ENCODE data around the gene PDE9A.

DNA sequence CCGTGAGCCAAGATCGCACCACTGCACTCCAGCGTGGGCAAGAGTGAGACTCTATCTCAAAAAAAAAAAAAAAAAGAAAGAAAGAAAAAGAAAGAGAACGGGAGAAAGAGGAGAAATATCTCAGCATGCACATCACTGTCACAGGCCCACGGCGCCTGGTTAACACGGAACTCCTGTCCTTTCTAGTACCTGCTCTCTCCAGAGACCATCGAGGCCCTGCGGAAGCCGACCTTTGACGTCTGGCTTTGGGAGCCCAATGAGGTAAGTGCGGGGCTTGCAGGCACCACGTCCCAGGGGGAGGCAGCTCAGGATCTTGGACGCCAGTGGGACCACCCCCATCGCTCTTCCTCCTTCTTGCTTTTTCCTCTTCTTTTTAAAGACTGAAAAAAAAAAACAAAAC, 100.4 kb downstream of the PDE9A start:
- TF ChIP-seq CTCF (IDR thresholded peaks at IDR 0.05; ENCODE audit: extremely low read depth in 1 of 2, insufficient read depth in 1 of 2, low read depth in 1 of 2, low read length in 2 of 2): no peak
- no peak for TF ChIP-seq POLR2AphosphoS5 (IDR thresholded peaks at IDR 0.05; ENCODE audit: insufficient read depth, low read depth, low read length)
- no peak for TF ChIP-seq MYC (IDR thresholded peaks at IDR 0.05; ENCODE audit: low read depth, low read length)
- TF ChIP-seq POLR2A (IDR thresholded peaks at IDR 0.05; ENCODE audit: low read depth, low read length): no peak
- no peak for TF ChIP-seq EZH2 (IDR thresholded peaks at IDR 0.05; ENCODE audit: borderline replicate concordance, low read depth, low read length, severe bottlenecking)
- TF ChIP-seq GATA2 (IDR thresholded peaks at IDR 0.05; ENCODE audit: insufficient read depth, insufficient read length, low read depth, low read length): no peak
- no peak for TF ChIP-seq MAX (IDR thresholded peaks at IDR 0.05; ENCODE audit: insufficient read depth, insufficient read length)
